ENCODE results near the gene NAA60. TPM values are rescaled to one million over a fixed set of nuclear protein-coding genes. Genes with fewer than 3 reads are reported as not detected.

Gene NAA60
- total RNA-seq, 1 experiment from 2014 or later: 63.4 TPM

DNA sequence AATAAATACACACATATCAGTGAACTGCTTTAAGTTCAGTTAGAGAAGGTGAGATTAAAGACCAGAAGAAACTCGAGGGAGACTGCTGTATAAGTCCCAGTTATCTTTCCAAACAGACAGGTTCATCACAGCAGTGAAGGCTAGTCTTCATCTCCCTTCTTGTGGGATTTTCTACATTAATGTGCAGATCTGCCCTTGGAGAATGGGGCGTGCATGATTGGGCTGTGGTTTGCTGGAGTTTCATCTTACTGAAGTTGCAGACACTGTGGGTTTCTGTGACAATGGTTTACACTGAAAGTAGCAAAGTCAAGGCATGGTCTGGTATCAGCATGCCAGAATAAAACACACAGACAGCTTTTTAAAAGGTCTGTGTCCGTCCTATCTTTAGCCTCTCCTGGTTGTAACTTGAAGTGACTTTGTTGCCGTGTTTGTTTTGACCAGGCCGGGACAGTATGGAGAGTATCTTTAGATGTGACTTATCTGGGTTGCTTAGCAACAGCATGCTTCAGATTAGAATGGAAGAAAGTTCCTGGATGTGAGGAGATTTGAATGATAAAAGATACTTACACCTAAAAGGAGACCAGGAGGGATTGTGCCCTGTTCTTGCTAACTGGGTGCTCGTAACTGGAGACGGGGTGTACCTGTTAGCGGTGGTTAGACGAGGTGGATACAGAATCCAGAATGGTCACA, 16.1 kb downstream of the NAA60 start:
- DNase-seq: no peak
- intact Hi-C loops (cut with micrococcal nuclease; ENCODE audit: unreplicated experiment): loop anchor here (5.0 kb wide), 2 partner anchors 57 to 197 kb away; partner anchors contain the start of genes ZNF174 and ZSCAN32
- Mint-ChIP-seq H3K36me3 (ENCODE audit: insufficient read depth, unreplicated experiment) (peaks cover 34% of the 10 kb centered on the region), H3K27me3 (ENCODE audit: unreplicated experiment) (no peaks in the 10 kb centered on the region), H3K4me3 (ENCODE audit: low read depth, unreplicated experiment) (peak overlapping the region; percentile 83), H3K4me1 (ENCODE audit: low read depth, unreplicated experiment) (peaks cover 28% of the 10 kb centered on the region), H3K27ac (ENCODE audit: unreplicated experiment) (peak overlapping the region; percentile 41), H3K9me3 (ENCODE audit: low read depth, unreplicated experiment) (no peaks in the 10 kb centered on the region)
- BruUV-seq (replicated peaks): no TSS peak
- CTCF ChIA-PET: no interaction called here
- TF ChIP-seq, protein P1, sequence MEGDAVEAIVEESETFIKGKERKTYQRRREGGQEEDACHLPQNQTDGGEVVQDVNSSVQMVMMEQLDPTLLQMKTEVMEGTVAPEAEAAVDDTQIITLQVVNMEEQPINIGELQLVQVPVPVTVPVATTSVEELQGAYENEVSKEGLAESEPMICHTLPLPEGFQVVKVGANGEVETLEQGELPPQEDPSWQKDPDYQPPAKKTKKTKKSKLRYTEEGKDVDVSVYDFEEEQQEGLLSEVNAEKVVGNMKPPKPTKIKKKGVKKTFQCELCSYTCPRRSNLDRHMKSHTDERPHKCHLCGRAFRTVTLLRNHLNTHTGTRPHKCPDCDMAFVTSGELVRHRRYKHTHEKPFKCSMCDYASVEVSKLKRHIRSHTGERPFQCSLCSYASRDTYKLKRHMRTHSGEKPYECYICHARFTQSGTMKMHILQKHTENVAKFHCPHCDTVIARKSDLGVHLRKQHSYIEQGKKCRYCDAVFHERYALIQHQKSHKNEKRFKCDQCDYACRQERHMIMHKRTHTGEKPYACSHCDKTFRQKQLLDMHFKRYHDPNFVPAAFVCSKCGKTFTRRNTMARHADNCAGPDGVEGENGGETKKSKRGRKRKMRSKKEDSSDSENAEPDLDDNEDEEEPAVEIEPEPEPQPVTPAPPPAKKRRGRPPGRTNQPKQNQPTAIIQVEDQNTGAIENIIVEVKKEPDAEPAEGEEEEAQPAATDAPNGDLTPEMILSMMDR (IDR thresholded peaks at IDR 0.05; ENCODE audit: unreplicated experiment): no peak

DNA sequence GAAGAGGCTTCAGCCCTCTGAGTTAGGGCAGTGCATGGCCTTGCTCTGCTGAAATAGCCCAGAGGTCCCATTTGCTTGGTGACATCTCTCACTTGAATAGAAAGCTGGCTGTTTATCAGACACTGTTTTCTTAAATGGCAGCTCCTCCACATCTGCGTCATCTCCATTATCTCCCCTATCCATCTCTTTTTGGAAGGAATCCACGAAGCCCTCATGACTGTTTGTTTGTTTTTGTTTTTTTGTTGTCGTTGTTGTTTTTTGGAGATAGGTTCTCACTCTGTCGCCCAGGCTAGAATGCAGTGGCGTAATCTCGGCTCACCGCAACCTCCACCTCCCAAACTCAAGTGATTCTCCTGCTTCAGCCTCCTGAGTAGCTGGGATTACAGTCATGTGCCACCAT, 16.6 kb downstream of the NAA60 start:
- Mint-ChIP-seq H3K36me3 (ENCODE audit: insufficient read depth, unreplicated experiment) (peaks cover 34% of the 10 kb centered on the region), H3K27me3 (ENCODE audit: unreplicated experiment) (no peaks in the 10 kb centered on the region), H3K27ac (ENCODE audit: unreplicated experiment) (no peak overlapping the region), H3K4me1 (ENCODE audit: low read depth, unreplicated experiment) (peaks cover 28% of the 10 kb centered on the region), H3K4me3 (ENCODE audit: low read depth, unreplicated experiment) (peak overlapping the region; percentile 83), H3K9me3 (ENCODE audit: low read depth, unreplicated experiment) (no peaks in the 10 kb centered on the region)
- BruUV-seq (replicated peaks): no TSS peak
- CTCF ChIA-PET: no interaction called here
- TF ChIP-seq, protein P1 (IDR thresholded peaks at IDR 0.05; ENCODE audit: unreplicated experiment): no peak
- DNase-seq: no peak
- intact Hi-C loops (cut with micrococcal nuclease; ENCODE audit: unreplicated experiment): no loop called here

DNA sequence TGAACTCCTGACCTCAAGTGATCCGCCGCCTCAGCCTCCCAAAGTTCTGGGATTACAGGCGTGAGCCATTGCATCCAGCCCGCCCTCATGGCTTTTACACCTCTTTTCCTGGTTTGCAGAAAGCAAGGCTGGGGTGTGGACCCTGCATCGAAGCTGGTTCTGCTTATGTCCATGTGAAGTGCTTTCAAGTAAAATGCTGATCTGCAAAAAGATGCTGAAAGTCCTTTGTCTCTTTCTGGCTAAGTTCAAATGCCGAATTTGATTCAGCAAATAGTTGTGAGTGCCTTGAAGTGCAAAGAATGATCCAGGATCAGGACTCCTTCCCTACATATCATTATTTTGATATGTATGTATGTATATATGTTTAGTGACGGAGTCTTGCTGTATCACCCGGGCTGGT, 17.1 kb downstream of the NAA60 start:
- TF ChIP-seq, protein P1 (IDR thresholded peaks at IDR 0.05; ENCODE audit: unreplicated experiment): no peak
- intact Hi-C loops (cut with micrococcal nuclease; ENCODE audit: unreplicated experiment): no loop called here
- no peak overlapping the region for H3K27ac Mint-ChIP-seq (ENCODE audit: unreplicated experiment)
- H3K27me3 Mint-ChIP-seq (ENCODE audit: unreplicated experiment): no peaks in the 10 kb centered on the region
- peak overlapping the region; percentile 83 for H3K4me3 Mint-ChIP-seq (ENCODE audit: low read depth, unreplicated experiment)
- DNase-seq: no peak
- CTCF ChIA-PET: no interaction called here
- BruUV-seq (replicated peaks): no TSS peak
- peaks cover 28% of the 10 kb centered on the region for H3K4me1 Mint-ChIP-seq (ENCODE audit: low read depth, unreplicated experiment)
- peaks cover 34% of the 10 kb centered on the region for H3K36me3 Mint-ChIP-seq (ENCODE audit: insufficient read depth, unreplicated experiment)
- H3K9me3 Mint-ChIP-seq (ENCODE audit: low read depth, unreplicated experiment): no peaks in the 10 kb centered on the region

DNA sequence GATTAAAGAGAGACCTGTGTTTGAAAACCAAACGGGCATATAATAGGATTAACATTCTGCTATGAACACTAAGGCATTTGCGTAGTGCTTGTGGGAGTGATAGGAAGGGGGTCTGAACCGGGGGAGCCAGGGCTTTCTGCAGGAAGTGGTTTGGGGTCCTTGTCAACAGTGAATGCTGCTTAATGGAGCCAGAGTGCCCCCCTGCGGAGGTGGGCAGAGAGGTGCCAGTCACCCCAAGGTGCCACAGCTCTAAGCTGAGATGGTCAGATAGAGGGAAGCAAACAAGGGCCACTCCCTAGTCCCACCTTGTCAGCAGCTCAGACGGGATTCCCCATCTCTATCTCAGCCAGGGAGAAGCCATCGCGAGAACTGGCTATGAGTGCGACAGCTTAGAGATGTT, 17.7 kb downstream of the NAA60 start:
- CTCF ChIA-PET: no interaction called here
- BruUV-seq (replicated peaks): no TSS peak
- peaks cover 31% of the 10 kb centered on the region for H3K36me3 Mint-ChIP-seq (ENCODE audit: insufficient read depth, unreplicated experiment)

More for the DNA sequence above, 17.7 kb downstream of the NAA60 start:
- TF ChIP-seq, protein P1 (IDR thresholded peaks at IDR 0.05; ENCODE audit: unreplicated experiment): no peak
- Mint-ChIP-seq H3K4me3 (ENCODE audit: low read depth, unreplicated experiment) (no peak overlapping the region), H3K9me3 (ENCODE audit: low read depth, unreplicated experiment) (no peaks in the 10 kb centered on the region), H3K27me3 (ENCODE audit: unreplicated experiment) (no peaks in the 10 kb centered on the region), H3K27ac (ENCODE audit: unreplicated experiment) (no peak overlapping the region), H3K4me1 (ENCODE audit: low read depth, unreplicated experiment) (peaks cover 28% of the 10 kb centered on the region)
- intact Hi-C loops (cut with micrococcal nuclease; ENCODE audit: unreplicated experiment): no loop called here
- no peak for DNase-seq

All from Calu3 (cell line).